Adrenal gland (tissue), 5 donors: ENCODE data around the gene KCNT2.

Experiments
- POLR2A ChIP-seq, 2 donors: fragments of 450-650 bp; IDR thresholded peaks; one replicate each; pipeline ENCODE4 v1.6.1; 2017; ENCODE audit warnings: antibody characterized with exemption in 2 of 2, mild to moderate bottlenecking in 2 of 2, moderate library complexity in 1 of 2
- TF ChIP-seq, protein P1 (sequence below), 6 experiments: fragments of 450-650 bp in 4 of 6; fragments of 200-600 bp in 2 of 6; sonication (generic) in 1 of 6; IDR thresholded peaks; 1 replicate in 5 of 6; 2 replicates in 1 of 6; pipeline versions ENCODE4 v1.5.1 to v1.8.0; 2016 to 2021; ENCODE audit warnings: antibody characterized with exemption in 6 of 6, mild to moderate bottlenecking in 2 of 6, moderate library complexity in 1 of 6
- donor health status: DM: no; HTN: no; CAD: no.

- TF ChIP-seq, protein P1, sequence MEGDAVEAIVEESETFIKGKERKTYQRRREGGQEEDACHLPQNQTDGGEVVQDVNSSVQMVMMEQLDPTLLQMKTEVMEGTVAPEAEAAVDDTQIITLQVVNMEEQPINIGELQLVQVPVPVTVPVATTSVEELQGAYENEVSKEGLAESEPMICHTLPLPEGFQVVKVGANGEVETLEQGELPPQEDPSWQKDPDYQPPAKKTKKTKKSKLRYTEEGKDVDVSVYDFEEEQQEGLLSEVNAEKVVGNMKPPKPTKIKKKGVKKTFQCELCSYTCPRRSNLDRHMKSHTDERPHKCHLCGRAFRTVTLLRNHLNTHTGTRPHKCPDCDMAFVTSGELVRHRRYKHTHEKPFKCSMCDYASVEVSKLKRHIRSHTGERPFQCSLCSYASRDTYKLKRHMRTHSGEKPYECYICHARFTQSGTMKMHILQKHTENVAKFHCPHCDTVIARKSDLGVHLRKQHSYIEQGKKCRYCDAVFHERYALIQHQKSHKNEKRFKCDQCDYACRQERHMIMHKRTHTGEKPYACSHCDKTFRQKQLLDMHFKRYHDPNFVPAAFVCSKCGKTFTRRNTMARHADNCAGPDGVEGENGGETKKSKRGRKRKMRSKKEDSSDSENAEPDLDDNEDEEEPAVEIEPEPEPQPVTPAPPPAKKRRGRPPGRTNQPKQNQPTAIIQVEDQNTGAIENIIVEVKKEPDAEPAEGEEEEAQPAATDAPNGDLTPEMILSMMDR (IDR thresholded peaks at IDR 0.05), result no peak
- TF ChIP-seq POLR2A (IDR thresholded peaks at IDR 0.05), result no peak
Observed at GRCh38 chr1:196376630-196377328, 231.5 kb downstream of the KCNT2 start.
